HCT116 (cell line): ENCODE results near the gene BORCS5. TPM values are rescaled to one million over a fixed set of nuclear protein-coding genes. Genes with fewer than 3 reads are reported as not detected.

Experiments used
- ATAC-seq: fragments of 200-7000 bp; cut with Tn5 transposase; 2 replicates; pipeline ENCODE4 v1.9.1; 2020; ENCODE audit warnings: mild to moderate bottlenecking, moderate library complexity
- BruUV-seq: library from RNA; stranded (reverse); fragments of 400-500 nt; replicated peaks from 2 replicates; lab custom pipeline; 2021; lab: Mats Ljungman, UMichigan
- CTCF ChIA-PET: fragments of 300-600 bp; sonication (Branson Sonifier 250); formaldehyde crosslinking; loops from one replicate; lab custom pipeline; 2021; ENCODE audit warnings: antibody characterized with exemption; lab: Charles Lee
- POLR2A ChIA-PET: fragments of 300-600, 350-600 bp; sonication (Branson Sonifier 250); formaldehyde crosslinking; loops from one replicate; lab custom pipeline; 2021; ENCODE audit warnings: antibody characterized with exemption; lab: Charles Lee
- RAD21 ChIA-PET, 2 experiments: fragments of 300-600 bp; sonication (Branson Sonifier 250); formaldehyde crosslinking; loops; one replicate each; lab custom pipeline; 2023; ENCODE audit warnings: low total read pairs in 2 of 2; ENCODE audit not compliant: uncharacterized antibody in 2 of 2, unreplicated experiment in 2 of 2, low non-redundant PET in 1 of 2; lab: Charles Lee
- DNase-seq: peaks from one replicate; pipeline ENCODE4 v3.0.0-alpha.2; 2010; ENCODE audit warnings: low read depth, low spot score
- H2AFZ ChIP-seq: fragments of 200-600 bp; shearing (Covaris generic), sonication (generic); 2 replicates; pipeline ENCODE4 v1.6.1; 2017; ENCODE audit warnings: low read depth, mixed run types, mixed read lengths, antibody characterized with exemption, low read length; ENCODE audit not compliant: poor library complexity, severe bottlenecking
- H3K27ac ChIP-seq: 2 replicates; pipeline ENCODE4 v1.5.1; 2012; ENCODE audit warnings: low read depth, low read length
- H3K27me3 ChIP-seq: fragments of 200-600 bp; sonication (generic); 2 replicates; pipeline ENCODE4 v1.6.1; 2016; ENCODE audit warnings: mixed run types, low read length, mixed read lengths; ENCODE audit not compliant: insufficient read depth
- H3K36me3 ChIP-seq, 2 experiments: fragments of 200-500 bp in 1 of 2; fragments of 200-600 bp in 1 of 2; sonication (Bioruptor generic) in 1 of 2; sonication (generic) in 1 of 2; 2 replicates each; pipeline versions ENCODE4 v1.5.1 to v1.6.1; 2014 to 2016; ENCODE audit warnings: low read length in 2 of 2, inconsistent platforms in 1 of 2, mixed read lengths in 1 of 2, mixed run types in 1 of 2; ENCODE audit not compliant: insufficient read depth in 2 of 2, control insufficient read depth in 1 of 2
- H3K4me1 ChIP-seq, 2 experiments: fragments of 200-600 bp in 1 of 2; sonication (generic) in 1 of 2; 2 replicates each; pipeline versions ENCODE4 v1.5.1 to v1.6.1; 2012 to 2017; ENCODE audit warnings: low read length in 2 of 2, inconsistent platforms in 1 of 2, mild to moderate bottlenecking in 1 of 2, mixed read lengths in 1 of 2, mixed run types in 1 of 2, moderate library complexity in 1 of 2; ENCODE audit not compliant: insufficient read depth in 2 of 2, control insufficient read depth in 1 of 2
- H3K4me2 ChIP-seq: fragments of 200-600 bp; sonication (generic); 2 replicates; pipeline ENCODE4 v1.6.1; 2017; ENCODE audit warnings: mixed run types, low read length, mixed read lengths
- H3K4me3 ChIP-seq, 2 experiments: fragments of 200-600 bp in 1 of 2; sonication (generic) in 1 of 2; replicated peaks in 1 of 2; 2 replicates each; pipeline ENCODE4 v1.5.1; 2011 to 2016; ENCODE audit warnings: low read length in 2 of 2, control low read depth in 1 of 2, low read depth in 1 of 2, mild to moderate bottlenecking in 1 of 2, mixed read lengths in 1 of 2, mixed run types in 1 of 2
- H3K79me2 ChIP-seq: fragments of 200-600 bp; sonication (generic); 2 replicates; pipeline ENCODE4 v1.6.1; 2017; ENCODE audit warnings: mild to moderate bottlenecking, mixed run types, low read length, moderate library complexity, mixed read lengths; ENCODE audit not compliant: insufficient read depth
- H3K9ac ChIP-seq: fragments of 200-600 bp; sonication (generic); 2 replicates; pipeline ENCODE4 v1.6.1; 2016; ENCODE audit warnings: low read length, mixed read lengths
- H3K9me2 ChIP-seq: fragments of 200-600 bp; sonication (generic), shearing (Covaris generic); 2 replicates; pipeline ENCODE4 v1.6.1; 2017; ENCODE audit warnings: mixed run types, mild to moderate bottlenecking, moderate library complexity; ENCODE audit not compliant: insufficient read depth
- H3K9me3 ChIP-seq, 2 experiments: fragments of 200-500 bp in 1 of 2; fragments of 200-600 bp in 1 of 2; sonication (Bioruptor generic) in 1 of 2; sonication (generic) in 1 of 2; 2 replicates each; pipeline ENCODE4 v1.6.1; 2014 to 2017; ENCODE audit warnings: low read length in 2 of 2, mixed read lengths in 2 of 2, inconsistent platforms in 1 of 2, low read depth in 1 of 2, mild to moderate bottlenecking in 1 of 2, mixed run types in 1 of 2, moderate library complexity in 1 of 2; ENCODE audit not compliant: control insufficient read depth in 1 of 2, insufficient read depth in 1 of 2
- H4K20me1 ChIP-seq: fragments of 200-600 bp; sonication (generic), shearing (Covaris generic); 2 replicates; pipeline ENCODE4 v1.6.1; 2017; ENCODE audit warnings: mixed run types, mild to moderate bottlenecking, moderate library complexity; ENCODE audit not compliant: insufficient read depth
- CBX3 ChIP-seq: IDR thresholded peaks from 2 replicates; pipeline ENCODE4 v1.6.1; 2012; ENCODE audit warnings: low read depth
- EGR1 ChIP-seq: IDR thresholded peaks from 2 replicates; pipeline ENCODE4 v1.6.1; 2012; ENCODE audit warnings: low read depth
- EZH2 ChIP-seq: fragments of 200-600 bp; sonication (generic); IDR thresholded peaks from 2 replicates; pipeline ENCODE4 v1.6.1; 2017; ENCODE audit warnings: antibody characterized with exemption, mixed run types
- FOSL1 ChIP-seq: IDR thresholded peaks from 2 replicates; pipeline ENCODE4 v1.6.1; 2012; ENCODE audit warnings: low read depth
- RAD21 ChIP-seq: IDR thresholded peaks from 2 replicates; pipeline ENCODE4 v1.6.1; 2012; ENCODE audit warnings: low read depth, mild to moderate bottlenecking
- SP1 ChIP-seq: IDR thresholded peaks from 2 replicates; pipeline ENCODE4 v1.6.1; 2012; ENCODE audit warnings: low read depth
- intact Hi-C: fragments of 100-400 bp; cut with micrococcal nuclease; formaldehyde crosslinking; loops from 2 replicates; pipeline ENCODE4 v1.10.0; 2022
- total RNA-seq: library from RNA; stranded (reverse); gene quantifications from one replicate; pipeline ENCODE4 v1.2.1, GENCODE V29; 2021; ENCODE audit not compliant: unreplicated experiment
- TF ChIP-seq, protein P1 (sequence below): IDR thresholded peaks from 2 replicates; pipeline ENCODE4 v1.6.1; 2011; ENCODE audit warnings: mild to moderate bottlenecking, low read length, moderate library complexity; ENCODE audit not compliant: insufficient replicate concordance; ENCODE audit errors: extremely low read depth
- TF ChIP-seq, protein P2 (sequence below): IDR thresholded peaks from 2 replicates; pipeline ENCODE4 v1.6.1; 2012

The BORCS5 gene
- total RNA-seq, 1 experiment from 2014 or later, result 8.7 TPM

DNA sequence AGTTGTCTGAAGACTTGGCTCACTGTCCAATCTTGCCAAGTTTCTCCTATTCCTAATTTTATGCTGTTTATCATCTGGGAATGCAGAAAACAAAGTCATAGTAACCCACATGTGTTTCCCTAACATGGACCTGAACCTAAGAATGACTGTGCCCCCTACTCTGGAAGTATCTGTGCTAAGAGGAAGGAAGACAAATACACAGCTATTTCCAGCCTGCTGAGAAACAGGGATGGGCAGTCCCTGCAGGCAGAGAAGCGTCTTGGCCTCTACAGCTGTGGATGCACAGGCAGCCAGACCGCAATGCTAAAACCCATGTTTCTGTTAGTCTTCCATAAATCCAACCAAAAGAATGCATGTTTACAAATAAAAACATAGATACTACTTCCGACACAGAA is 149.6 kb downstream of the BORCS5 start:
- POLR2A ChIA-PET, result no interaction called here
- RAD21 ChIA-PET, result no interaction called here
- Histone ChIP-seq H3K27ac (no peak overlapping the region), H3K4me2 (no peak overlapping the region), H3K4me1 (0 out of 4 replicates have a peak, but pooled peaks cover 0 to 4% of the 10 kb centered on the region in 2 experiments), H2AFZ (no peak overlapping the region), H3K9ac (no peak overlapping the region), H3K9me3 (no peaks in the 10 kb centered on the region), H3K9me2 (no peaks in the 10 kb centered on the region), H4K20me1 (no peaks in the 10 kb centered on the region), H3K4me3 (no peak overlapping the region), H3K27me3 (no peaks in the 10 kb centered on the region), H3K79me2 (no peaks in the 10 kb centered on the region; the same call in 1 of the 2 replicates), H3K36me3 (no peaks in the 10 kb centered on the region)
- DNase-seq (no peak), ATAC-seq (no peak)
- CTCF ChIA-PET, result no interaction called here
- no TSS peak for BruUV-seq
- intact Hi-C loops, result no loop called here
- no peak for TF ChIP-seq RAD21
- no peak for TF ChIP-seq EZH2
- TF ChIP-seq EGR1, result no peak
- TF ChIP-seq, protein P1, sequence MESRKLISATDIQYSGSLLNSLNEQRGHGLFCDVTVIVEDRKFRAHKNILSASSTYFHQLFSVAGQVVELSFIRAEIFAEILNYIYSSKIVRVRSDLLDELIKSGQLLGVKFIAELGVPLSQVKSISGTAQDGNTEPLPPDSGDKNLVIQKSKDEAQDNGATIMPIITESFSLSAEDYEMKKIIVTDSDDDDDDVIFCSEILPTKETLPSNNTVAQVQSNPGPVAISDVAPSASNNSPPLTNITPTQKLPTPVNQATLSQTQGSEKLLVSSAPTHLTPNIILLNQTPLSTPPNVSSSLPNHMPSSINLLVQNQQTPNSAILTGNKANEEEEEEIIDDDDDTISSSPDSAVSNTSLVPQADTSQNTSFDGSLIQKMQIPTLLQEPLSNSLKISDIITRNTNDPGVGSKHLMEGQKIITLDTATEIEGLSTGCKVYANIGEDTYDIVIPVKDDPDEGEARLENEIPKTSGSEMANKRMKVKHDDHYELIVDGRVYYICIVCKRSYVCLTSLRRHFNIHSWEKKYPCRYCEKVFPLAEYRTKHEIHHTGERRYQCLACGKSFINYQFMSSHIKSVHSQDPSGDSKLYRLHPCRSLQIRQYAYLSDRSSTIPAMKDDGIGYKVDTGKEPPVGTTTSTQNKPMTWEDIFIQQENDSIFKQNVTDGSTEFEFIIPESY, result no peak

DNA sequence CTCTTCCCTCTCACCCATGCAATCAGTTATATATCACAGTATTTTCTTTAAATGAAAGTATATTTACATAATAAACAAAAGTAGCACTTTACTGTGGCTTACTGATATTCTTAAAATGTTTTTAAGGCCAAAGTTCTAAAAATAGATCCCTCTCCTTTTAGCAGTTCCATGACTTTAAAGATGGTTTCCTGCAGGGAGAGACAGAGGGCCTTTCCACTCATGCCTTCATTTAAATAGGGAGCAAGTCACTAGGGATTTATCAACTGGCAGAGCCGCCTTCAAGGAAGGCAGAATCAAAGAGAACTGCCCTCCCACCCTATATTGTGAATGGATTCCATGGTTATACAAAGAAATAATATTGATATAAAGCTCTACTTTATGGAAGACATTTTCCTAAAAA is 150.2 kb downstream of the BORCS5 start:
- H3K27me3 ChIP-seq, result no peaks in the 10 kb centered on the region
- DNase-seq, result no peak
- intact Hi-C loops, result no loop called here
- no peak overlapping the region for H3K27ac ChIP-seq
- no peak overlapping the region for H2AFZ ChIP-seq
- H3K79me2 ChIP-seq, result no peaks in the 10 kb centered on the region; the same call in 1 of the 2 replicates
- no peaks in the 10 kb centered on the region for H3K36me3 ChIP-seq
- CTCF ChIA-PET, result no interaction called here
- H3K4me3 ChIP-seq, result no peak overlapping the region
- TF ChIP-seq FOSL1 (no peak), EZH2 (no peak), SP1 (no peak), EGR1 (no peak), CBX3 (no peak)
- TF ChIP-seq, protein P2, sequence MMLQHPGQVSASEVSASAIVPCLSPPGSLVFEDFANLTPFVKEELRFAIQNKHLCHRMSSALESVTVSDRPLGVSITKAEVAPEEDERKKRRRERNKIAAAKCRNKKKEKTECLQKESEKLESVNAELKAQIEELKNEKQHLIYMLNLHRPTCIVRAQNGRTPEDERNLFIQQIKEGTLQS, result no peak
- H3K9ac ChIP-seq, result no peak overlapping the region
- H3K9me3 ChIP-seq, result no peaks in the 10 kb centered on the region
- H3K4me1 ChIP-seq, result 0 out of 4 replicates have a peak, but pooled peaks cover 0 to 4% of the 10 kb centered on the region in 2 experiments
- POLR2A ChIA-PET, result no interaction called here
- no TSS peak for BruUV-seq
- H3K9me2 ChIP-seq, result no peaks in the 10 kb centered on the region
- ATAC-seq, result no peak
- H4K20me1 ChIP-seq, result no peaks in the 10 kb centered on the region
- no peak overlapping the region for H3K4me2 ChIP-seq
- RAD21 ChIA-PET, result no interaction called here
